ENCODE data around the gene WDR26.
"Not testable (repeated sequence)": the region's sequence is repeated elsewhere in the genome, so short reads cannot be mapped to it uniquely, and the experiment has no call there.

DNA sequence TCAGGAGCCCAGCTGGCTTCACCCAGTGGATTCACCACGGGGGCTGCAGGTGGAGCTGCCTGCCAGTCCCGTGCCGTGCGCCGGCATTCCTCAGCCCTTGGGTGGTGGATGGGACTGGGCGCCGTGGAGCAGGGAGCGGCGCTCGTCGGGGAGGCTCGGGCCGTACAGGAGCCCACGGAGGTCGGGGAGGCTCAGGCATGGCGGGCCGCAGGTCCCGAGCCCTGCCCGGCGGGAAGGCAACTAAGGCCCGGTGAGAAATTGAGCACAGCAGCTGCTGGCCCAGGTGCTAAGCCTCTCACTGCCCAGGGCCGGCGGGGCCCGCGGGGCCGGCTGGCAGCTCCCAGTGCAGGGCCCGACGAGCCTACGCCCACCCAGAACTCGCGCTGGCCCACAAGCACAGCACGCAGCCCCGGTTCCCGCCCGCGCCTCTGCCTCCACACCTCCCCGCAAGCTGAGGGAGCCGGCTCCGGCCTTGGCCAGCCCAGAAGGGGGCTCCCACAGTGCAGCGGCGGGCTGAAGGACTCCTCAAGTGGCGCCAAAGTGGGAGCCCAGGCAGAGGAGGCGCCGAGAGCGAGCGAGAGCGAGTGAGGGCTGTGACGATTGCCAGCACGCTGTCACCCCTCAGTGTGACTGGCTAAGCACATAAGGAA, 82.0 kb downstream of the WDR26 start:
- TF ChIP-seq, protein P1, sequence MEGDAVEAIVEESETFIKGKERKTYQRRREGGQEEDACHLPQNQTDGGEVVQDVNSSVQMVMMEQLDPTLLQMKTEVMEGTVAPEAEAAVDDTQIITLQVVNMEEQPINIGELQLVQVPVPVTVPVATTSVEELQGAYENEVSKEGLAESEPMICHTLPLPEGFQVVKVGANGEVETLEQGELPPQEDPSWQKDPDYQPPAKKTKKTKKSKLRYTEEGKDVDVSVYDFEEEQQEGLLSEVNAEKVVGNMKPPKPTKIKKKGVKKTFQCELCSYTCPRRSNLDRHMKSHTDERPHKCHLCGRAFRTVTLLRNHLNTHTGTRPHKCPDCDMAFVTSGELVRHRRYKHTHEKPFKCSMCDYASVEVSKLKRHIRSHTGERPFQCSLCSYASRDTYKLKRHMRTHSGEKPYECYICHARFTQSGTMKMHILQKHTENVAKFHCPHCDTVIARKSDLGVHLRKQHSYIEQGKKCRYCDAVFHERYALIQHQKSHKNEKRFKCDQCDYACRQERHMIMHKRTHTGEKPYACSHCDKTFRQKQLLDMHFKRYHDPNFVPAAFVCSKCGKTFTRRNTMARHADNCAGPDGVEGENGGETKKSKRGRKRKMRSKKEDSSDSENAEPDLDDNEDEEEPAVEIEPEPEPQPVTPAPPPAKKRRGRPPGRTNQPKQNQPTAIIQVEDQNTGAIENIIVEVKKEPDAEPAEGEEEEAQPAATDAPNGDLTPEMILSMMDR (IDR thresholded peaks at IDR 0.05) = not testable (repeated sequence)
- not testable (repeated sequence) for TF ChIP-seq POLR2A (IDR thresholded peaks at IDR 0.05)

All from right lobe of liver (tissue), 4 donors.